Lower leg skin (tissue), 4 donors: ENCODE measurements around the gene PHACTR2. TPM values are rescaled to one million over a fixed set of nuclear protein-coding genes. Genes with fewer than 3 reads are reported as not detected.
A peak's percentile ranks its signal among the peaks of the same experiment; 100 is the strongest.

Experiments
- DNase-seq, 2 donors: peaks; one replicate each; pipeline ENCODE4 v3.0.0-alpha.2; 2019; ENCODE audit warnings: low spot score in 2 of 2
- H3K4me3 ChIP-seq: fragments of 200-600 bp; sonication (generic); 2 replicates; pipeline ENCODE4 v1.5.1; 2017; ENCODE audit warnings: mild to moderate bottlenecking, low read depth; ENCODE audit not compliant: poor library complexity, severe bottlenecking
- POLR2A ChIP-seq, 2 donors: fragments of 450-650 bp; IDR thresholded peaks; one replicate each; pipeline ENCODE4 v1.6.1; 2016 to 2017; ENCODE audit warnings: antibody characterized with exemption in 2 of 2, mild to moderate bottlenecking in 1 of 2, moderate library complexity in 1 of 2
- WGBS, 2 donors: methylation state at CpG; one replicate each; pipeline ENCODE4 v1.1.5; 2018; 5-methylcytosine and 5-hydroxymethylcytosine counted together
- intact Hi-C: fragments of 100-400 bp; cut with DNase I; formaldehyde crosslinking; loops from one replicate; pipeline ENCODE4 v1.15.0; 2023; ENCODE audit warnings: low total_unique reads
- total RNA-seq, 4 donors: library from RNA; depleted of rRNA; stranded (reverse); fragments of >200 nt; gene quantifications; one replicate each; pipeline ENCODE4 v1.1.0, GENCODE V29; 2016
- TF ChIP-seq, protein P1 (sequence below), 3 donors: fragments of 450-650 bp; IDR thresholded peaks; one replicate each; pipeline ENCODE4 v1.5.1; 2016; ENCODE audit warnings: antibody characterized with exemption in 3 of 3, mild to moderate bottlenecking in 3 of 3, moderate library complexity in 2 of 3

PHACTR2 gene
- total RNA-seq, 4 donors from 2014 or later, result 9.4 to 24.5 (median 15.2) TPM

- no peak overlapping the region for H3K4me3 ChIP-seq
- 88 to 89% methylated on average over 3 of the region's 3 CpGs for WGBS, 2 donors
- no peak for DNase-seq
- TF ChIP-seq, protein P1, sequence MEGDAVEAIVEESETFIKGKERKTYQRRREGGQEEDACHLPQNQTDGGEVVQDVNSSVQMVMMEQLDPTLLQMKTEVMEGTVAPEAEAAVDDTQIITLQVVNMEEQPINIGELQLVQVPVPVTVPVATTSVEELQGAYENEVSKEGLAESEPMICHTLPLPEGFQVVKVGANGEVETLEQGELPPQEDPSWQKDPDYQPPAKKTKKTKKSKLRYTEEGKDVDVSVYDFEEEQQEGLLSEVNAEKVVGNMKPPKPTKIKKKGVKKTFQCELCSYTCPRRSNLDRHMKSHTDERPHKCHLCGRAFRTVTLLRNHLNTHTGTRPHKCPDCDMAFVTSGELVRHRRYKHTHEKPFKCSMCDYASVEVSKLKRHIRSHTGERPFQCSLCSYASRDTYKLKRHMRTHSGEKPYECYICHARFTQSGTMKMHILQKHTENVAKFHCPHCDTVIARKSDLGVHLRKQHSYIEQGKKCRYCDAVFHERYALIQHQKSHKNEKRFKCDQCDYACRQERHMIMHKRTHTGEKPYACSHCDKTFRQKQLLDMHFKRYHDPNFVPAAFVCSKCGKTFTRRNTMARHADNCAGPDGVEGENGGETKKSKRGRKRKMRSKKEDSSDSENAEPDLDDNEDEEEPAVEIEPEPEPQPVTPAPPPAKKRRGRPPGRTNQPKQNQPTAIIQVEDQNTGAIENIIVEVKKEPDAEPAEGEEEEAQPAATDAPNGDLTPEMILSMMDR (IDR thresholded peaks at IDR 0.05), result no peak
- no peak for TF ChIP-seq POLR2A (IDR thresholded peaks at IDR 0.05)
- intact Hi-C loops, result no loop called here
Measured at GRCh38 chr6:143674483-143675381, 3.0 kb upstream of the PHACTR2 start.

GRCh38 chr6:143675382-143675900 is 2.3 kb upstream of the PHACTR2 start:
- no peak overlapping the region for H3K4me3 ChIP-seq
- DNase-seq, result no peak
- intact Hi-C loops, result no loop called here
- TF ChIP-seq POLR2A (IDR thresholded peaks at IDR 0.05), result no peak
- TF ChIP-seq, protein P1 (IDR thresholded peaks at IDR 0.05), result no peak

DNA sequence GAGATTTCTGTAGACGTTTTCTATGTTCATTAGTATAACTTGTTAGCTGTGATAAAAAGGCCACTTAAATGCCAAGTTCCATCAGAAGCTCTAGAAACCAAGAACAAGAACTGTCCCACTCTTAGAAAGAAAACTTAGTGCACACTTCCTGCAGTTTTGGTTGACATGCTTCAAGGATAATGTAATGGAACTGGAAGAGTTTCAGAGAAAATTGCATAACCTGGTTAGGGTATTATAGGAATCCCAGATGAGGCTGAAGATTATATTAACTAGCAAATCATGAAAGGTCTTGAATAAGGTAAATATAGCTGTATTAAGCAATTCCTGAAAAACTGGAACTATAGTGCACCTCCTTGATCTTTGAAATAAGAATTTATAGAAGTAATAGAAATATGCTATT is 1.8 kb upstream of the PHACTR2 start:
- no peak for DNase-seq
- 33 to 34% methylated on average over 1 of the region's 1 CpG for WGBS, 2 donors
- H3K4me3 ChIP-seq, result no peak overlapping the region
- intact Hi-C loops, result no loop called here
- no peak for TF ChIP-seq POLR2A (IDR thresholded peaks at IDR 0.05)
- TF ChIP-seq, protein P1 (IDR thresholded peaks at IDR 0.05), result no peak

DNA sequence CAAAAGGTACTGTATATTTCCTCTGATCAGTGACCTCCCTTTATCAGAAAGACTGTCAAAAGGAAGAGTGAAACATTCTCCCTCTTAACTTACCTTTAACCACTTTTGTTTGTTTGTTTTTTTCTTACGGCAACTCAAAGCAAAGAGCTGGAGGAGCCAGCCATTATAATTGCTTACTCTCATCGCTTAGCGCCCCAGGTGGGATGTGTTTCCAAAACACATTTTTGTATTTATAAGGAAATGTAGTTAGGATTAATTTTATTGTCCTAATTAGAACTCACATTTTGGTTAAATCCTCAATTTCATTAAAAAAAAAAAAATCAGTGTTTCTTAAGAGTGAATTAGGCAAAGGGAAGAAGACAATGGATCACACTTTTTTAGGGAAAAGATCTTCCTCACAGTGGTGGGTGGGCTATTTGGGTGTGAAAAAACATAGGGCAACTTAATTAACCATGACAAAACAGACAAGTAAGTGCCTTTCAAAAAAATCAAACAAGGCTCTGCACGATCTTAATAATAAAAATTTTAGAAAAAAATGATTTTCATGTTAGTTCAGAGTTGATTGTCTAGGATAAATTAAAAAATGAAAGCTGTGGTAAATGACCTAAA is 1.2 kb upstream of the PHACTR2 start:
- intact Hi-C loops, result no loop called here
- no peak overlapping the region for H3K4me3 ChIP-seq
- 67 to 75% methylated on average over 4 of the region's 4 CpGs for WGBS, 2 donors
- no peak for DNase-seq
- no peak for TF ChIP-seq POLR2A (IDR thresholded peaks at IDR 0.05)
- TF ChIP-seq, protein P1 (IDR thresholded peaks at IDR 0.05), result no peak

- TF ChIP-seq, protein P1 (IDR thresholded peaks at IDR 0.05), result no peak
- TF ChIP-seq POLR2A (IDR thresholded peaks at IDR 0.05), result no peak
- H3K4me3 ChIP-seq, result peak overlapping the region; percentile 83
- DNase-seq, result no peak
- intact Hi-C loops, result no loop called here
- WGBS, 2 donors, result 2 to 3% methylated on average over 9 of the region's 9 CpGs
Measured at GRCh38 chr6:143677577-143677890, 231 bp upstream of the PHACTR2 start.
